ENCODE measurements around the gene ARID1B. TPM values are rescaled to one million over a fixed set of nuclear protein-coding genes. Genes with fewer than 3 reads are reported as not detected.

The ARID1B gene
- total and polyA plus RNA-seq, 7 donors = 8.4 to 115 (median 69.6) TPM

- intact Hi-C loops (cut with DNase I) = no loop called here
- H3K4me1 ChIP-seq = peaks cover 0 to 20% (median 5%) of the 10 kb centered on the region in 4 donors
- WGBS, 2 donors = 95 to 97% methylated on average over 6 of the region's 6 CpGs
- no peak for DNase-seq
- no peaks in the 10 kb centered on the region for H3K9me3 ChIP-seq
- H3K36me3 ChIP-seq = no peaks in the 10 kb centered on the region
- H3K27me3 ChIP-seq = no peaks in the 10 kb centered on the region
- no peak for TF ChIP-seq EP300 (IDR thresholded peaks at IDR 0.05)
- TF ChIP-seq CTCF (IDR thresholded peaks at IDR 0.05) = no peak
- TF ChIP-seq POLR2A (IDR thresholded peaks at IDR 0.05) = no peak
- no peak for TF ChIP-seq POLR2AphosphoS5 (IDR thresholded peaks at IDR 0.05)
- no peak overlapping the region for H3K27ac ChIP-seq
- no peak overlapping the region for H3K4me3 ChIP-seq
Measured at GRCh38 chr6:157096105-157096504, 318.9 kb downstream of the ARID1B start.

- Histone ChIP-seq H3K9me3 (no peaks in the 10 kb centered on the region), H3K27ac (no peak overlapping the region), H3K27me3 (no peaks in the 10 kb centered on the region), H3K4me1 (peaks cover 0 to 15% (median 5%) of the 10 kb centered on the region in 4 donors), H3K4me3 (no peak overlapping the region), H3K36me3 (no peaks in the 10 kb centered on the region)
- intact Hi-C loops (cut with DNase I) = no loop called here
- TF ChIP-seq EP300 (IDR thresholded peaks at IDR 0.05) (no peak), POLR2A (IDR thresholded peaks at IDR 0.05) (no peak), CTCF (IDR thresholded peaks at IDR 0.05) (no peak), POLR2AphosphoS5 (IDR thresholded peaks at IDR 0.05) (no peak)
- 65 to 83% methylated on average over 7 of the region's 7 CpGs for WGBS, 2 donors
- no peak for DNase-seq
Measured at GRCh38 chr6:157096522-157096921, 319.3 kb downstream of the ARID1B start.

GRCh38 chr6:157097255-157097955 is 320.2 kb downstream of the ARID1B start:
- WGBS, 2 donors = 92 to 95% methylated on average over 16 of the region's 16 CpGs
- no peaks in the 10 kb centered on the region for H3K27me3 ChIP-seq
- H3K36me3 ChIP-seq = no peaks in the 10 kb centered on the region
- H3K9me3 ChIP-seq = no peaks in the 10 kb centered on the region
- H3K27ac ChIP-seq = no peak overlapping the region
- no peak overlapping the region for H3K4me3 ChIP-seq
- intact Hi-C loops (cut with DNase I) = no loop called here
- no peak for TF ChIP-seq CTCF (IDR thresholded peaks at IDR 0.05)
- TF ChIP-seq EP300 (IDR thresholded peaks at IDR 0.05) = no peak
- no peak for TF ChIP-seq POLR2A (IDR thresholded peaks at IDR 0.05)
- no peak for TF ChIP-seq POLR2AphosphoS5 (IDR thresholded peaks at IDR 0.05)
- no peak for DNase-seq
- H3K4me1 ChIP-seq = peaks cover 0 to 10% (median 1%) of the 10 kb centered on the region in 4 donors

- WGBS, 2 donors = 92 to 96% methylated on average over 8 of the region's 8 CpGs
- no peak for DNase-seq
- H3K27me3 ChIP-seq = no peaks in the 10 kb centered on the region
- H3K4me1 ChIP-seq = peaks cover 0 to 10% (median 0%) of the 10 kb centered on the region in 4 donors
- no peak overlapping the region for H3K4me3 ChIP-seq
- no peaks in the 10 kb centered on the region for H3K36me3 ChIP-seq
- intact Hi-C loops (cut with DNase I) = no loop called here
- H3K9me3 ChIP-seq = no peaks in the 10 kb centered on the region
- no peak for TF ChIP-seq EP300 (IDR thresholded peaks at IDR 0.05)
- no peak for TF ChIP-seq POLR2AphosphoS5 (IDR thresholded peaks at IDR 0.05)
- no peak for TF ChIP-seq POLR2A (IDR thresholded peaks at IDR 0.05)
- no peak for TF ChIP-seq CTCF (IDR thresholded peaks at IDR 0.05)
- H3K27ac ChIP-seq = no peak overlapping the region
Measured at GRCh38 chr6:157098999-157099398, 321.8 kb downstream of the ARID1B start.
